Activated CD8-positive, alpha-beta memory T cell treated with anti-CD3 and anti-CD28 coated beads, Interleukin-2, amount 50 U/mL, for 48 hours (primary cell): ENCODE data around the gene TM9SF4.
"Not testable (repeated sequence)": the region's sequence is repeated elsewhere in the genome, so short reads cannot be mapped to it uniquely, and the experiment has no call there.

ENCODE experiments used
- DNase-seq: peaks from one replicate; pipeline ENCODE4 v3.0.0-alpha.2; 2020

The TM9SF4 gene

GRCh38 chr20:32159766-32160221, 50.3 kb downstream of the TM9SF4 start:
- no peak for DNase-seq

- no peak for DNase-seq
Measured at GRCh38 chr20:32160341-32160740, 50.8 kb downstream of the TM9SF4 start.

GRCh38 chr20:32162351-32162750, 52.8 kb downstream of the TM9SF4 start:
- no peak for DNase-seq

GRCh38 chr20:32163951-32164350, 54.4 kb downstream of the TM9SF4 start:
- DNase-seq: no peak

GRCh38 chr20:32164984-32165735, 55.6 kb downstream of the TM9SF4 start:
- no peak for DNase-seq

GRCh38 chr20:32165836-32166545, 56.5 kb downstream of the TM9SF4 start:
- DNase-seq: no peak

- DNase-seq: no peak
Measured at GRCh38 chr20:32167552-32167951, 58.0 kb downstream of the TM9SF4 start.

GRCh38 chr20:32168184-32168910, 58.8 kb downstream of the TM9SF4 start:
- no peak for DNase-seq

- DNase-seq: not testable (repeated sequence)
Measured at GRCh38 chr20:32177696-32178095, 68.2 kb downstream of the TM9SF4 start.

- no peak for DNase-seq
Measured at GRCh38 chr20:32179515-32179914, 70.0 kb downstream of the TM9SF4 start.

GRCh38 chr20:32179934-32180333, 70.4 kb downstream of the TM9SF4 start:
- no peak for DNase-seq

- no peak for DNase-seq
Measured at GRCh38 chr20:32181606-32182005, 72.1 kb downstream of the TM9SF4 start.

- DNase-seq: no peak
Measured at GRCh38 chr20:32183947-32184635, 74.6 kb downstream of the TM9SF4 start.

GRCh38 chr20:32184961-32185603, 75.6 kb downstream of the TM9SF4 start:
- no peak for DNase-seq

GRCh38 chr20:32186506-32186905, 77.0 kb downstream of the TM9SF4 start:
- no peak for DNase-seq

- no peak for DNase-seq
Measured at GRCh38 chr20:32188376-32189122, 79.0 kb downstream of the TM9SF4 start.

GRCh38 chr20:32189123-32189410, 79.6 kb downstream of the TM9SF4 start:
- DNase-seq: no peak

- DNase-seq: peak; percentile 80
Measured at GRCh38 chr20:32189691-32190615, 80.4 kb downstream of the TM9SF4 start.

GRCh38 chr20:32190616-32191415, 81.3 kb downstream of the TM9SF4 start:
- DNase-seq: no peak

GRCh38 chr20:32191422-32191821, 81.9 kb downstream of the TM9SF4 start:
- no peak for DNase-seq
